HepG2 (cell line): ENCODE measurements around the gene PRDM12. TPM values are rescaled to one million over a fixed set of nuclear protein-coding genes. Genes with fewer than 3 reads are reported as not detected.

Experiments
- ATAC-seq: fragments of 200-7000 bp; cut with Tn5 transposase; 3 replicates; pipeline ENCODE4 v1.9.1; 2020; ENCODE audit warnings: mild to moderate bottlenecking, moderate library complexity
- BruUV-seq: library from RNA; stranded (reverse); fragments of 400-500 nt; replicated peaks from 2 replicates; lab custom pipeline; 2021; lab: Mats Ljungman, UMichigan
- CTCF ChIA-PET: fragments of 300-600 bp; formaldehyde crosslinking; extraction: SDS; loops from one replicate; lab custom pipeline; 2021; ENCODE audit warnings: low total read pairs, inconsistent platforms, low intra/inter-chr PET ratio; lab: Yijun Ruan, JAX
- POLR2A ChIA-PET: fragments of 350-600 bp; sonication (Branson Sonifier 250); formaldehyde crosslinking; loops from one replicate; lab custom pipeline; 2020; ENCODE audit warnings: antibody characterized with exemption, inconsistent platforms; lab: Yijun Ruan, JAX
- DNase-seq: peaks from one replicate; pipeline ENCODE4 v3.0.0-alpha.2; 2015; ENCODE audit warnings: low spot score
- FAIRE-seq: peaks from 3 replicates; lab custom pipeline; 2011; peaks lifted over from hg19 to GRCh38; lab: Jason Lieb, UNC
- H2AFZ ChIP-seq: one replicate; pipeline ENCODE4 v1.6.1; 2011; ENCODE audit warnings: low read length, inconsistent platforms
- H3K27ac ChIP-seq: fragments of 300-600 bp; 3 replicates; pipeline ENCODE4 v1.8.0; 2011; ENCODE audit warnings: mixed run types, mild to moderate bottlenecking, mixed read lengths, low read length, inconsistent platforms; ENCODE audit not compliant: insufficient read depth; ENCODE audit errors: extremely low read length
- H3K27me3 ChIP-seq, 2 experiments: fragments of 200-600 bp in 1 of 2; 2 replicates in 1 of 2; 3 replicates in 1 of 2; pipeline versions ENCODE4 v1.6.0 to v1.8.0; 2011; ENCODE audit warnings: low read length in 2 of 2, mild to moderate bottlenecking in 2 of 2, moderate library complexity in 2 of 2, inconsistent platforms in 1 of 2; ENCODE audit not compliant: insufficient read depth in 2 of 2, control insufficient read depth in 1 of 2
- H3K36me3 ChIP-seq, 2 experiments: fragments of 200-600 bp in 1 of 2; replicated peaks in 1 of 2; 2 replicates in 1 of 2; 3 replicates in 1 of 2; pipeline versions ENCODE4 v1.5.1 to v1.8.0; 2011; ENCODE audit warnings: low read length in 2 of 2, inconsistent platforms in 1 of 2; ENCODE audit not compliant: insufficient read depth in 2 of 2, control insufficient read depth in 1 of 2
- H3K4me1 ChIP-seq: 2 replicates; pipeline ENCODE4 v1.5.1; 2012; ENCODE audit warnings: low read length, inconsistent platforms; ENCODE audit not compliant: insufficient read depth
- H3K4me2 ChIP-seq: 2 replicates; pipeline ENCODE4 v1.6.0; 2011; ENCODE audit warnings: low read depth, low read length, inconsistent platforms
- H3K4me3 ChIP-seq, 3 experiments: fragments of 200-600 bp in 1 of 3; sonication (generic), shearing (Covaris generic) in 1 of 3; replicated peaks in 1 of 3; 2 replicates each; pipeline ENCODE4 v1.5.1; 2011 to 2016; ENCODE audit warnings: low read length in 3 of 3, inconsistent platforms in 2 of 3, low read depth in 2 of 3, mild to moderate bottlenecking in 2 of 3, control low read depth in 1 of 3, mixed read lengths in 1 of 3; ENCODE audit not compliant: insufficient read depth in 1 of 3
- H3K79me2 ChIP-seq: one replicate; pipeline ENCODE4 v1.6.1; 2011; ENCODE audit warnings: low read length, inconsistent platforms; ENCODE audit not compliant: insufficient read depth
- H3K9ac ChIP-seq: 2 replicates; pipeline ENCODE4 v1.6.0; 2011; ENCODE audit warnings: mild to moderate bottlenecking, low read depth, low read length, inconsistent platforms; ENCODE audit not compliant: insufficient read depth
- H3K9me3 ChIP-seq: 2 replicates; pipeline ENCODE4 v1.5.1; 2012; ENCODE audit warnings: mild to moderate bottlenecking, low read length
- H4K20me1 ChIP-seq: 2 replicates; pipeline ENCODE4 v1.6.0; 2011; ENCODE audit warnings: inconsistent platforms, mild to moderate bottlenecking, low read length, moderate library complexity; ENCODE audit not compliant: insufficient read depth
- CEBPG ChIP-seq: IDR thresholded peaks from 2 replicates; pipeline ENCODE4 v1.6.1; 2016
- NR2F2 ChIP-seq: IDR thresholded peaks from 2 replicates; pipeline ENCODE4 v1.6.1; 2012; ENCODE audit warnings: low read depth, inconsistent platforms, borderline replicate concordance
- RBM39 ChIP-seq: fragments of 200-400 bp; formaldehyde crosslinking; IDR thresholded peaks from one replicate; pipeline ENCODE4 v1.6.1; 2018; ENCODE audit warnings: antibody characterized with exemption, mild to moderate bottlenecking, low read depth, low read length; ENCODE audit not compliant: poor library complexity, severe bottlenecking
- SOX5 ChIP-seq: IDR thresholded peaks from 2 replicates; pipeline ENCODE4 v1.6.1; 2016; ENCODE audit warnings: borderline replicate concordance
- TARDBP ChIP-seq: sonication (generic); formaldehyde crosslinking; IDR thresholded peaks from 2 replicates; pipeline ENCODE4 v1.8.0; 2022; ENCODE audit warnings: mild to moderate bottlenecking, missing genetic modification reagents
- ZNF10 ChIP-seq: sonication (generic); formaldehyde crosslinking; IDR thresholded peaks from 2 replicates; pipeline ENCODE4 v1.4.0; 2020; ENCODE audit warnings: mild to moderate bottlenecking, low read depth, missing genetic modification reagents, borderline replicate concordance
- ZNF7 ChIP-seq: IDR thresholded peaks from 2 replicates; pipeline ENCODE4 v1.6.1; 2016; ENCODE audit warnings: missing biosample characterization, missing genetic modification reagents
- ZNF781 ChIP-seq: sonication (generic); formaldehyde crosslinking; IDR thresholded peaks from 2 replicates; pipeline ENCODE4 v1.5.1; 2020; ENCODE audit warnings: borderline replicate concordance, mild to moderate bottlenecking, missing genetic modification reagents; ENCODE audit errors: not compliant biosample characterization
- WGBS: methylation state at CpG from one replicate; pipeline ENCODE4 v1.1.6; 2017; ENCODE audit warnings: low lambda C conversion rate; 5-methylcytosine and 5-hydroxymethylcytosine counted together
- in situ Hi-C: cut with HindIII; loops from 2 replicates; pipeline ENCODE4 v1.10.0; 2017; ENCODE audit warnings: low pct_unique_long_range_greater_than_20kb; ENCODE audit not compliant: extremely low pct_ligation_motif_present
- intact Hi-C: fragments of 100-400 bp; cut with micrococcal nuclease; formaldehyde crosslinking; loops from one replicate; pipeline ENCODE4 v1.10.0; 2022; ENCODE audit not compliant: unreplicated experiment
- polyA plus RNA-seq, 8 experiments: library from polyadenylated mRNA; depleted of rRNA in 3 of 8; stranded (reverse) in 7 of 8; unstranded in 1 of 8; fragments of >200 nt; fragmentation: Illumina TruSeq in 4 of 8; extraction: Trizol in 4 of 8; gene quantifications; 2 replicates each; pipeline versions ENCODE4 v1.2.1 to v1.2.3, GENCODE V29; 2011 to 2016; ENCODE audit warnings: low read depth in 4 of 8, missing spikeins in 1 of 8, mixed read lengths in 1 of 8; ENCODE audit not compliant: insufficient read depth in 1 of 8
- total RNA-seq, 5 experiments: library from RNA; depleted of rRNA; stranded (reverse); fragments of >200 nt; fragmentation: Illumina TruSeq; extraction: Trizol; gene quantifications; 2 replicates each; pipeline ENCODE4 v1.2.3, GENCODE V29; 2016; ENCODE audit warnings: low read depth in 1 of 5
- TF ChIP-seq, protein P1 (sequence below): sonication (generic); formaldehyde crosslinking; conservative IDR thresholded peaks from 2 replicates; pipeline ENCODE4 v1.8.0; 2022; ENCODE audit warnings: mild to moderate bottlenecking, moderate library complexity, missing genetic modification reagents

The PRDM12 gene
- total and polyA plus RNA-seq, 2 of the 13 experiments (the other 11 are each of a cell fraction or from before 2014, with no cell fraction given), result 0.04 to 0.07 TPM

DNA sequence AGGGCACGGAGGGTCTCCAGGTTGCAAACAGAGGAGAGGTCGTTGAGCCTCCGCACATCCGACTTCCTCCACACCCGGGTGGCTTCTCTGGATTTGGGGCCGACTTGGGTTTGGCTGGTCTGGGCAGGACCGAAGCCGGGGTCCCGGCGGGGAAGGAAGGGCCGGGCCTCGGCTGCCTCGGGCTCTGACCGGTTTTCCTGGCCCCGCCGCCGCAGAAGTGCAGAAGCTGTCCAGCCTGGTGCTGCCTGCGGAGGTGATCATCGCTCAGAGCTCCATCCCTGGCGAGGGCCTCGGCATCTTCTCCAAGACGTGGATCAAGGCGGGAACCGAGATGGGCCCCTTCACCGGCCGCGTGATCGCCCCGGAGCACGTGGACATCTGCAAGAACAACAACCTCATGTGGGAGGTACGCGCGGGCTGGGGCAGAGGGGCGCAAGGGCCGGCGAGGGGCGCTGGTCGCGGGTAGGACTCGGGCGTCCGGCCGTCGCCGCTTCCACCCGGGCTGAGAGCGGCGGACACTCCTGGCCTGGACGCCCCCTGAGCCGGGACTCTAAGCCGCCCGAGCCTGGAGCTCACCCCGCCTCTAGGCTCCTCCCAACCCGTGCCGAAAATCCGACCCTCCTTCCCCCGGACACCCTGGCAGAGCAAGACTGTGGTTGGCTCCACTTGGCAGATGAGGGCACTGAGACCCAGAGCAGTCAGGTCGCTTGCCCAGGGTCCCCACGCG is 2.2 kb downstream of the PRDM12 start:
- Histone ChIP-seq H3K27ac (no peak overlapping the region), H3K27me3 (peaks cover 28 to 83% of the 10 kb centered on the region in 2 experiments), H3K36me3 (no peaks in the 10 kb centered on the region), H3K4me1 (peaks cover 15% of the 10 kb centered on the region), H2AFZ (no peak overlapping the region), H3K79me2 (no peaks in the 10 kb centered on the region), H3K9ac (no peak overlapping the region), H3K4me3 (no peak overlapping the region), H3K4me2 (no peak overlapping the region), H3K9me3 (no peaks in the 10 kb centered on the region), H4K20me1 (peaks cover 4% of the 10 kb centered on the region; the same call in 1 of the 2 replicates)
- BruUV-seq, result no TSS peak
- intact Hi-C loops, result no loop called here
- 33% methylated on average over 16 of the region's 60 CpGs for WGBS
- ChIA-PET POLR2A (no interaction called here), CTCF (no interaction called here)
- no peak for ATAC-seq
- TF ChIP-seq, protein P1, sequence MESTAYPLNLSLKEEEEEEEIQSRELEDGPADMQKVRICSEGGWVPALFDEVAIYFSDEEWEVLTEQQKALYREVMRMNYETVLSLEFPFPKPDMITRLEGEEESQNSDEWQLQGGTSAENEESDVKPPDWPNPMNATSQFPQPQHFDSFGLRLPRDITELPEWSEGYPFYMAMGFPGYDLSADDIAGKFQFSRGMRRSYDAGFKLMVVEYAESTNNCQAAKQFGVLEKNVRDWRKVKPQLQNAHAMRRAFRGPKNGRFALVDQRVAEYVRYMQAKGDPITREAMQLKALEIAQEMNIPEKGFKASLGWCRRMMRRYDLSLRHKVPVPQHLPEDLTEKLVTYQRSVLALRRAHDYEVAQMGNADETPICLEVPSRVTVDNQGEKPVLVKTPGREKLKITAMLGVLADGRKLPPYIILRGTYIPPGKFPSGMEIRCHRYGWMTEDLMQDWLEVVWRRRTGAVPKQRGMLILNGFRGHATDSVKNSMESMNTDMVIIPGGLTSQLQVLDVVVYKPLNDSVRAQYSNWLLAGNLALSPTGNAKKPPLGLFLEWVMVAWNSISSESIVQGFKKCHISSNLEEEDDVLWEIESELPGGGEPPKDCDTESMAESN (CRISPR knock-in tag), result no peak
- no peak for TF ChIP-seq ZNF781 (CRISPR knock-in tag)
- DNase-seq, result no peak
- FAIRE-seq, result no peak
- in situ Hi-C loops, result no loop called here

- BruUV-seq, result no TSS peak
- H2AFZ ChIP-seq, result no peak overlapping the region
- H3K4me2 ChIP-seq, result no peak overlapping the region
- FAIRE-seq, result no peak
- CTCF ChIA-PET, result no interaction called here
- TF ChIP-seq TARDBP (CRISPR knock-in tag) (no peak), ZNF7 (CRISPR knock-in tag) (no peak), CEBPG (CRISPR knock-in tag) (no peak), ZNF10 (CRISPR knock-in tag) (no peak), NR2F2 (no peak), SOX5 (CRISPR knock-in tag) (no peak), RBM39 (no peak)
- TF ChIP-seq, all 625 proteins: peak for 0
- WGBS, result 7% methylated on average over 2 of the region's 4 CpGs
- Histone ChIP-seq H3K4me1 (peaks cover 10% of the 10 kb centered on the region; the same call in 1 of the 2 replicates), H3K9me3 (no peaks in the 10 kb centered on the region), H3K4me3 (no peak overlapping the region), H3K27me3 (peaks cover 25 to 78% of the 10 kb centered on the region in 2 experiments), H3K79me2 (no peaks in the 10 kb centered on the region), H3K9ac (no peak overlapping the region), H3K27ac (no peak overlapping the region), H3K36me3 (no peaks in the 10 kb centered on the region), H4K20me1 (no peaks in the 10 kb centered on the region)
- ATAC-seq (no peak), DNase-seq (no peak)
- in situ Hi-C loops (no loop called here), intact Hi-C loops (no loop called here)
- POLR2A ChIA-PET, result no interaction called here
Measured at GRCh38 chr9:130667120-130667435, 2.7 kb downstream of the PRDM12 start.
